Activated CD8-positive, alpha-beta memory T cell treated with anti-CD3 and anti-CD28 coated beads, Interleukin-2, amount 50 U/mL, for 1 hour (primary cell): Measurements from ENCODE around the gene CDH15.
"Not testable (repeated sequence)": the region's sequence is repeated elsewhere in the genome, so short reads cannot be mapped to it uniquely, and the experiment has no call there.

Experiments used
- DNase-seq: peaks from one replicate; pipeline ENCODE4 v3.0.0-alpha.2; 2020; ENCODE audit errors: extremely low read depth

The CDH15 gene

GRCh38 chr16:89155851-89156739 is 15.5 kb upstream of the CDH15 start:
- no peak for DNase-seq

GRCh38 chr16:89156740-89157645 is 14.6 kb upstream of the CDH15 start:
- no peak for DNase-seq

GRCh38 chr16:89157778-89158177 is 13.8 kb upstream of the CDH15 start:
- no peak for DNase-seq

GRCh38 chr16:89159066-89159849 is 12.3 kb upstream of the CDH15 start:
- DNase-seq = no peak

GRCh38 chr16:89159850-89160354 is 11.6 kb upstream of the CDH15 start:
- no peak for DNase-seq

- no peak for DNase-seq
These were observed 10.4 kb upstream of the CDH15 start for GRCh38 chr16:89160977-89161701.

GRCh38 chr16:89161763-89162713 is 9.5 kb upstream of the CDH15 start:
- no peak for DNase-seq

- no peak for DNase-seq
These were observed 8.3 kb upstream of the CDH15 start for GRCh38 chr16:89163297-89163696.

GRCh38 chr16:89164436-89164835 is 7.1 kb upstream of the CDH15 start:
- no peak for DNase-seq

GRCh38 chr16:89164847-89165680 is 6.5 kb upstream of the CDH15 start:
- DNase-seq = no peak

- not testable (repeated sequence) for DNase-seq
These were observed 5.9 kb upstream of the CDH15 start for GRCh38 chr16:89165681-89165979.

GRCh38 chr16:89166696-89167424 is 4.7 kb upstream of the CDH15 start:
- DNase-seq = no peak

GRCh38 chr16:89167425-89167941 is 4.1 kb upstream of the CDH15 start:
- DNase-seq = peak; percentile 43

- DNase-seq = no peak
These were observed 3.0 kb upstream of the CDH15 start for GRCh38 chr16:89168381-89169189.

GRCh38 chr16:89169778-89170177 is 1.8 kb upstream of the CDH15 start:
- DNase-seq = no peak

GRCh38 chr16:89170346-89171215 is 967 bp upstream of the CDH15 start:
- no peak for DNase-seq
